ENCODE results near the gene POLR2L. TPM values are rescaled to one million over a fixed set of nuclear protein-coding genes. Genes with fewer than 3 reads are reported as not detected.
A peak's percentile ranks its signal among the peaks of the same experiment; 100 is the strongest.

POLR2L gene
- total RNA-seq, 1 donor from 2014 or later = 111 TPM

GRCh38 chr11:829847-830294, 12.5 kb downstream of the POLR2L start:
- intact Hi-C loops (cut with micrococcal nuclease) = no loop called here
- Mint-ChIP-seq H3K36me3 (ENCODE audit: low read depth) (peaks cover 6% of the 10 kb centered on the region), H3K27me3 (ENCODE audit: low read depth) (peaks cover 32% of the 10 kb centered on the region), H3K9me3 (no peaks in the 10 kb centered on the region), H3K27ac (no peak overlapping the region), H3K4me3 (ENCODE audit: low read depth) (peak overlapping the region; percentile 30), H3K4me1 (ENCODE audit: low read depth) (peaks cover 15% of the 10 kb centered on the region)
- DNase-seq (ENCODE audit: low spot score) = no peak

DNA sequence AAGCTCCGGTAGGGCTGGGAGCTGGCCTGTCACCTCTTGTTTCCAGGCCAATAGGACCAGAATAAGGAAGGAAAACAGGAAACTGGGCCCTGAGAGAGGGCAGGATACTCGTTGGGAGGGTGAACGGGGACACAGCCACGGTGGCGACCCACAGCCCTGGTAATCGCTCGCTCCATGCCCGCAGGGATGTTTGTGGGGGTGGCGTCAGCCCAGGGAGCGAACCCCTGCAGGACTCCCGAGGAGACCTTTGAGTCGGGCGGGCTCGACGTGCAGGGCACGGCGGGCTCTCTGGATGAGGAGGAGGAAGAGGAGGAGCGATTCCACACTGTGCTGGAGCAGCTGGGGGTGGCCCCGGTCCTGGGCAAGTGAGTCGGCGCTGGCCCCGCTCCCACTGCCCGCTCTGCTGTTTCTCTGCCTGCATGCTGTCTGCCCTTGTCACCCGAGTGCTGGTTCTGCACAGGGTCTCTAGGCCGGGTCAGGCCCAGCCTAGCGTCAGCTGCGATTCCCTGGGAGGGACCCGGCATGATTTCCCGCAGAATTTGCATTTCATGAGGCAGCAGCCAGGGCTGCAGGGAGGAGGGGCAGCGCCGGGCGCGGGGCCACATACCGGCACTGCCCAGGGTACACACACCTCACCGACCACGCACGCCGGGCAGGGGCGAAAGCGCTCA, 13.0 kb downstream of the POLR2L start:
- peaks cover 15% of the 10 kb centered on the region for H3K4me1 Mint-ChIP-seq (ENCODE audit: low read depth)
- H3K9me3 Mint-ChIP-seq = no peaks in the 10 kb centered on the region
- peaks cover 8% of the 10 kb centered on the region for H3K36me3 Mint-ChIP-seq (ENCODE audit: low read depth)
- intact Hi-C loops (cut with micrococcal nuclease) = no loop called here
- peaks cover 32% of the 10 kb centered on the region for H3K27me3 Mint-ChIP-seq (ENCODE audit: low read depth)
- no peak overlapping the region for H3K27ac Mint-ChIP-seq
- H3K4me3 Mint-ChIP-seq (ENCODE audit: low read depth) = peak overlapping the region; percentile 21
- DNase-seq (ENCODE audit: low spot score) = no peak

GRCh38 chr11:828506-829175, 13.7 kb downstream of the POLR2L start:
- DNase-seq (ENCODE audit: low spot score) = no peak
- H3K9me3 Mint-ChIP-seq = no peaks in the 10 kb centered on the region
- peaks cover 32% of the 10 kb centered on the region for H3K27me3 Mint-ChIP-seq (ENCODE audit: low read depth)
- H3K4me1 Mint-ChIP-seq (ENCODE audit: low read depth) = peaks cover 12% of the 10 kb centered on the region
- H3K27ac Mint-ChIP-seq = no peak overlapping the region
- H3K36me3 Mint-ChIP-seq (ENCODE audit: low read depth) = peaks cover 8% of the 10 kb centered on the region
- peak overlapping the region; percentile 69 for H3K4me3 Mint-ChIP-seq (ENCODE audit: low read depth)
- intact Hi-C loops (cut with micrococcal nuclease) = no loop called here

DNA sequence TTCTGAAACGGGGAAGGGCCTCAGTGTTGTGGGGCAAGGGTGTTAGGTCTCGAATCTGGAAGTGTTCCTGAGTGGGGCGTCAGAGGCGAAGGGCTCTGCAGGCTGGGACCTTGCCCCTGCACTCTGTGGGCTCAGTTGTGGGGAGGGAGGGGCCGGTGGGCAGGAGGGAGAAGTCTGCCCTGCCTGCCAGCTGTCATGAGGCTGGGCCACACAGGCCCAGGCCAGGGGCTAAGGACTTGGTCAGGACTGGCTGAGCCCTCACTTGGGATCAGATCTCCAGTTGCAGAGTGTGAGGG, 14.5 kb downstream of the POLR2L start, which contains the start of gene CRACR2B:
CRACR2B (plus strand) TSS at position 23 of the 296 bp plus-strand sequence. CDS start 689 bp downstream, outside the sequence.
- Mint-ChIP-seq H3K27ac (peak within 1 kb of the TSS; percentile 52), H3K4me1 (ENCODE audit: low read depth) (peaks cover 12% of the 10 kb centered on the region), H3K36me3 (ENCODE audit: low read depth) (peaks cover 8% of the 10 kb centered on the region), H3K9me3 (no peaks in the 10 kb centered on the region), H3K27me3 (ENCODE audit: low read depth) (peaks cover 32% of the 10 kb centered on the region), H3K4me3 (ENCODE audit: low read depth) (peak within 1 kb of the TSS; percentile 69)
- DNase-seq (ENCODE audit: low spot score) = no peak
- intact Hi-C loops (cut with micrococcal nuclease) = no loop called here

GRCh38 chr11:827146-827896, 15.0 kb downstream of the POLR2L start:
- Mint-ChIP-seq H3K27me3 (ENCODE audit: low read depth) (peaks cover 32% of the 10 kb centered on the region), H3K36me3 (ENCODE audit: low read depth) (peaks cover 12% of the 10 kb centered on the region), H3K4me3 (ENCODE audit: low read depth) (peak overlapping the region; percentile 69), H3K4me1 (ENCODE audit: low read depth) (peaks cover 12% of the 10 kb centered on the region), H3K27ac (peak overlapping the region; percentile 52), H3K9me3 (no peaks in the 10 kb centered on the region)
- no peak for DNase-seq (ENCODE audit: low spot score)
- intact Hi-C loops (cut with micrococcal nuclease) = no loop called here

DNA sequence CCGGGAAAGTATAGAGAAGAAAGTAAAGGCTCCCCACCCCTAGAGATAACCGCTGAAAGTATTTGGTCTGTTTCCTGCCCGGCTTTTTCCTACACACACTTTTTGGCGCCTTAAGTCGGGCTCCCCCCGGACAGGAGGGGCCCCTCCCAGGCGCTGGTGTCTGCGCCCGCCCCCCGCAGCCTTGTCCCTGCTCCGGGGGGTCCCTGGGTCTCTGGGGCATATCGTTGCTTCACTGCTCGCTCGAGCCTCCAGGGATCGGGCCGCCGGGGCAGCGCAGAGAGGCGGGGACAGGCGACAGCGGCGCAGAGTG, 15.5 kb downstream of the POLR2L start:
- H3K27ac Mint-ChIP-seq = peak overlapping the region; percentile 33
- DNase-seq (ENCODE audit: low spot score) = no peak
- intact Hi-C loops (cut with micrococcal nuclease) = no loop called here
- peaks cover 30% of the 10 kb centered on the region for H3K27me3 Mint-ChIP-seq (ENCODE audit: low read depth)
- peaks cover 14% of the 10 kb centered on the region for H3K36me3 Mint-ChIP-seq (ENCODE audit: low read depth)
- H3K4me3 Mint-ChIP-seq (ENCODE audit: low read depth) = peak overlapping the region; percentile 78
- peaks cover 10% of the 10 kb centered on the region for H3K4me1 Mint-ChIP-seq (ENCODE audit: low read depth)
- no peaks in the 10 kb centered on the region for H3K9me3 Mint-ChIP-seq

DNA sequence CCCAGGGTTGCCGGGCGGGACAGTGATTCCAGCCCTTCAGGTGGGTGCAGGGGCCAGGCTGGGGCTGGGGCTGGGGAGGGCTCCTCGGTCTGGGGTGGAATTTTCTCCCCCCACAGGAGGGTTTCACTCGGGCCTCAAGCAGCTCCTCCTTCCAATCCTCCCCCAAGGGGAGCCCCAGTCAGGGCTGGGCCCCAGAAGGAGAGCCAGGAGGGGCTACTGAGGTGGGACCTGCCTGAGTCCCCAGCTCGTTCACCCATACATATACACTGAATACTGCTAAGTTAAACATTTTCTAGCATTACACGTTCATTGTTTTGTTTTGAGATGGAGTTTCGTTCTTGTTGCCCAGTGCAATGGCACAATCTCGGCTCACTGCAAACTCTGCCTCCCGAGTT, 16.1 kb downstream of the POLR2L start:
- Mint-ChIP-seq H3K9me3 (no peaks in the 10 kb centered on the region), H3K4me1 (ENCODE audit: low read depth) (peaks cover 9% of the 10 kb centered on the region), H3K36me3 (ENCODE audit: low read depth) (peaks cover 14% of the 10 kb centered on the region), H3K27me3 (ENCODE audit: low read depth) (peaks cover 25% of the 10 kb centered on the region), H3K27ac (peak overlapping the region; percentile 33), H3K4me3 (ENCODE audit: low read depth) (peak overlapping the region; percentile 78)
- intact Hi-C loops (cut with micrococcal nuclease) = no loop called here
- no peak for DNase-seq (ENCODE audit: low spot score)

GRCh38 chr11:825366-826226, 16.7 kb downstream of the POLR2L start:
- no peak overlapping the region for H3K27ac Mint-ChIP-seq
- H3K4me3 Mint-ChIP-seq (ENCODE audit: low read depth) = no peak overlapping the region
- peaks cover 14% of the 10 kb centered on the region for H3K36me3 Mint-ChIP-seq (ENCODE audit: low read depth)
- H3K27me3 Mint-ChIP-seq (ENCODE audit: low read depth) = peaks cover 23% of the 10 kb centered on the region
- no peaks in the 10 kb centered on the region for H3K9me3 Mint-ChIP-seq
- peaks cover 15% of the 10 kb centered on the region for H3K4me1 Mint-ChIP-seq (ENCODE audit: low read depth)
- no peak for DNase-seq (ENCODE audit: low spot score)
- intact Hi-C loops (cut with micrococcal nuclease) = no loop called here

DNA sequence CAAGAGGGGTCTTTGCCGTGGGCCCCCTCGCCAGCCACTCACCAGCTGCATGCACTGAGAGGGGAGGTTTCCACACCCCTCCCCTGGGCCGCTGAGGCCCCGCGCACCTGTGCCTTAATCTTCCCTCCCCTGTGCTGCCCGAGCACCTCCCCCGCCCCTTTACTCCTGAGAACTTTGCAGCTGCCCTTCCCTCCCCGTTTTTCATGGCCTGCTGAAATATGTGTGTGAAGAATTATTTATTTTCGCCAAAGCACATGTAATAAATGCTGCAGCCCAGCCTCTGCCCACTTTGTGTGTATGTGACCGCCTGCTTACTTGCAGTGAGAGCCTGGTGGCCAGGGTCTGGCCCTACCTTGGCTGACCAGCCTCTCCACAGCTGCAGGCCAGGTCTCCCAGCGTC, 17.4 kb downstream of the POLR2L start:
- H3K36me3 Mint-ChIP-seq (ENCODE audit: low read depth) = peaks cover 14% of the 10 kb centered on the region
- H3K4me3 Mint-ChIP-seq (ENCODE audit: low read depth) = no peak overlapping the region
- H3K27me3 Mint-ChIP-seq (ENCODE audit: low read depth) = peaks cover 22% of the 10 kb centered on the region
- H3K4me1 Mint-ChIP-seq (ENCODE audit: low read depth) = peaks cover 15% of the 10 kb centered on the region
- no peaks in the 10 kb centered on the region for H3K9me3 Mint-ChIP-seq
- no peak overlapping the region for H3K27ac Mint-ChIP-seq
- intact Hi-C loops (cut with micrococcal nuclease) = no loop called here
- no peak for DNase-seq (ENCODE audit: low spot score)

DNA sequence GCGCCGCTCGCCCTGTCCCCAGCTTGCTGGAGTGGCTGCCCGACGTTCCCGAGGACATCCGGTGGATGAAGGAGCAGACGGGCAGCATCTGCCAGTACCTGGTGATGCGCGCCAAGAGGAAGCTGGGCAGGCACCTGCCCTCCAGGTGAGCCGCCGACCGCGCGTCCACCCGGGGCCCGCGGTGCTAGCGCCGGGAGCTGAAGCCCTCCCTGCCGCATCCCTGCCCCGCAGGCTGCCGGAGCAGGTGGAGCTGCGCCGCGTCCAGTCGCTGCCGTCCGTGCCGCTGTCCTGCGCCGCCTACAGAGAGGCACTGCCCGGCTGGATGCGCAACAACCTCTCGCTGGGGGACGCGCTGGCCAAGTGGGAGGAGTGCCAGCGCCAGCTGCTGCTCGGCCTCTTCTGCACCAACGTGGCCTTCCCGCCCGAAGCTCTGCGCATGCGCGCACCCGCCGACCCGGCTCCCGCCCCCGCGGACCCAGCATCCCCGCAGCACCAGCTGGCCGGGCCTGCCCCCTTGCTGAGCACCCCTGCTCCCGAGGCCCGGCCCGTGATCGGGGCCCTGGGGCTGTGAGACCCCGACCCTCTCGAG, 17.9 kb downstream of the POLR2L start:
- H3K36me3 Mint-ChIP-seq (ENCODE audit: low read depth) = peaks cover 14% of the 10 kb centered on the region

DNA sequence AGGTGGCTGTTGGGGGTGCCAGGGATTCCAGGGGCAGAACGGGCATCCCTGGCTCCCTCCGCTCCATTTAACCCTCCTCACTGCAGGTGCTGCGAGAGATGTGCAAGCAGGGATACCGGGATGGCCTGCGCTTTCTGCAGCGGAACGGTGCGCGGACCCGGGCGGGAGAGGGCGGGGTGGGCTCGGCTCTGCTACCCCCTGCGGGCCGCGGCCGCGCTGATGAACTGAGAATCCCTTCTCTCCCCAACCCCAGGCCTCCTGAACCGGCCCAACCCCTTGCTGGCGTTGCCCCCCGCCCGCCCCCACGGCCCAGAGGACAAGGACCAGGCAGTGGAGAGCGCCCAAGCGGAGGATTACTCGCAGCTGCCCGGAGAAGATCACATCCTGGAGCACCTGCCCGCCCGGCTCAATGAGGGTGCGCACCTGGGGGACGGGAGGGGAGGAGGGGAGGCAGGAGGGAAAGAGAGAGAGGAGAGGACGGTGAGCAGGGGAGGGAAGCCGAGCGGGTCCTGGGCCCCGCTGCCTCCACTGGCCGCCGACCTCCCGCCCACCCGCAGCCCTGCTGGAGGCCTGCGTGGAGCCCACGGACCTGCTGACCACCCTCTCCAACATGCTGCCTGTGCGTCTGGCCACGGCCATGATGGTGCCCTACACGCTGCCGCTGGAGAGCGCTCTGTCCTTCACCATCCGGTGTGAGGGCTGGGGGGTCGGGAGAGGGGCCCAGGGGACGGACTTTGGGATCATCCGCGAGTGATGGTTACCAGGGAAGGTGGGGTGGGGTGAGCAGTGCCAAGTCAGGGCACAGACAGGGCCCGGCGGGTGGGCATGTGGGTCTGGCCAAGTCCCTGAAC, 18.7 kb downstream of the POLR2L start:
- no peaks in the 10 kb centered on the region for H3K9me3 Mint-ChIP-seq
- no peak for DNase-seq (ENCODE audit: low spot score)
- H3K36me3 Mint-ChIP-seq (ENCODE audit: low read depth) = peaks cover 14% of the 10 kb centered on the region
- H3K27me3 Mint-ChIP-seq (ENCODE audit: low read depth) = peaks cover 12% of the 10 kb centered on the region
- H3K4me3 Mint-ChIP-seq (ENCODE audit: low read depth) = no peak overlapping the region
- intact Hi-C loops (cut with micrococcal nuclease) = no loop called here
- H3K27ac Mint-ChIP-seq = no peak overlapping the region
- H3K4me1 Mint-ChIP-seq (ENCODE audit: low read depth) = peaks cover 12% of the 10 kb centered on the region

More for the DNA sequence above, 17.9 kb downstream of the POLR2L start:
- peaks cover 15% of the 10 kb centered on the region for H3K4me1 Mint-ChIP-seq (ENCODE audit: low read depth)
- no peak overlapping the region for H3K4me3 Mint-ChIP-seq (ENCODE audit: low read depth)
- DNase-seq (ENCODE audit: low spot score) = no peak
- peaks cover 17% of the 10 kb centered on the region for H3K27me3 Mint-ChIP-seq (ENCODE audit: low read depth)
- intact Hi-C loops (cut with micrococcal nuclease) = no loop called here
- H3K9me3 Mint-ChIP-seq = no peaks in the 10 kb centered on the region
- H3K27ac Mint-ChIP-seq = no peak overlapping the region

Measured in activated T-helper 2 cell treated with anti-CD3 and anti-CD28 coated beads, Interferon-gamma antibody, Interleukin-2, Interleukin-4, amounts not matched to agents 10 μg/mL and 5 μg/mL and 100 μg/mL, durations not matched to agents 14 hours and 24 hours and 36 hours (primary cell).